Measurements from ENCODE around the gene MYL1.

Gene MYL1

GRCh38 chr2:210264282-210264681 is 50.7 kb downstream of the MYL1 start:
- DNase-seq = no peak

- no peak for DNase-seq
Observed at GRCh38 chr2:210263841-210264240, 51.1 kb downstream of the MYL1 start.

GRCh38 chr2:210262036-210262435 is 52.9 kb downstream of the MYL1 start:
- DNase-seq = no peak

GRCh38 chr2:210259687-210260086 is 55.3 kb downstream of the MYL1 start:
- no peak for DNase-seq

- DNase-seq = no peak
Observed at GRCh38 chr2:210252699-210253606, 62.0 kb downstream of the MYL1 start.

GRCh38 chr2:210250622-210251021 is 64.4 kb downstream of the MYL1 start:
- no peak for DNase-seq
